OCI-LY7 (cell line): ENCODE measurements around the gene NR2E1.

ENCODE experiments used
- EZH2phosphoT487 ChIP-seq: fragments of 200-600 bp; sonication (generic); IDR thresholded peaks from 2 replicates; pipeline ENCODE4 v1.6.1; 2018; ENCODE audit warnings: low read depth, borderline replicate concordance, mild to moderate bottlenecking, mixed run types, antibody characterized with exemption, low read length, moderate library complexity, mixed read lengths
- TF ChIP-seq, protein P1 (sequence below): fragments of 200-600 bp; sonication (generic); conservative IDR thresholded peaks from 2 replicates; pipeline ENCODE4 v1.5.1; 2014; ENCODE audit warnings: mild to moderate bottlenecking, antibody characterized with exemption, low read length, moderate library complexity, mixed read lengths

DNA sequence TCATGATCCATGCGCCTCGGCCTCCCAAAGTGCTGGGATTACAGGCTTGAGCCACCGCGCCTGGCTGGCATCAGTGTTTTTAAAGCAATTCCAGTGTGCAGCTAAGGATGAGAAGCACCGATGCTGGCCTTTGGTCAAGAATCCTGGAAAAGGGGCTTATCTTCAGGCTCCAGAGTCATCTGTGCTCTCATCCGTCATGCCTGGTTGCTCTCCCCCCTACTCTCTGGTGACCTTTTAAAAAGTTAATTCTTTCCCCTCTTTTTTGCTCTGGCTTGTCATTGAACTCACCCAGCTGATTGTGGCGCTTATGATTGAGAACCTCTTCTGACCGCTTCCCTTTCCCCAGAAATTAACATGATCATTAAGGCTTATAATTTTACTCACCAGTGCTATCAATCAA, 28.7 kb downstream of the NR2E1 start:
- TF ChIP-seq, protein P1, sequence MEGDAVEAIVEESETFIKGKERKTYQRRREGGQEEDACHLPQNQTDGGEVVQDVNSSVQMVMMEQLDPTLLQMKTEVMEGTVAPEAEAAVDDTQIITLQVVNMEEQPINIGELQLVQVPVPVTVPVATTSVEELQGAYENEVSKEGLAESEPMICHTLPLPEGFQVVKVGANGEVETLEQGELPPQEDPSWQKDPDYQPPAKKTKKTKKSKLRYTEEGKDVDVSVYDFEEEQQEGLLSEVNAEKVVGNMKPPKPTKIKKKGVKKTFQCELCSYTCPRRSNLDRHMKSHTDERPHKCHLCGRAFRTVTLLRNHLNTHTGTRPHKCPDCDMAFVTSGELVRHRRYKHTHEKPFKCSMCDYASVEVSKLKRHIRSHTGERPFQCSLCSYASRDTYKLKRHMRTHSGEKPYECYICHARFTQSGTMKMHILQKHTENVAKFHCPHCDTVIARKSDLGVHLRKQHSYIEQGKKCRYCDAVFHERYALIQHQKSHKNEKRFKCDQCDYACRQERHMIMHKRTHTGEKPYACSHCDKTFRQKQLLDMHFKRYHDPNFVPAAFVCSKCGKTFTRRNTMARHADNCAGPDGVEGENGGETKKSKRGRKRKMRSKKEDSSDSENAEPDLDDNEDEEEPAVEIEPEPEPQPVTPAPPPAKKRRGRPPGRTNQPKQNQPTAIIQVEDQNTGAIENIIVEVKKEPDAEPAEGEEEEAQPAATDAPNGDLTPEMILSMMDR: no peak
- TF ChIP-seq EZH2phosphoT487: no peak
